Stimulated activated naive CD8-positive, alpha-beta T cell treated with anti-CD3 and anti-CD28 coated beads, Interleukin-15, amount 100 ng/mL, for 72 hours (primary cell): ENCODE measurements around the gene LLGL1.

Source experiments
- ATAC-seq: fragments of 150-1000 bp; cut with Tn5 transposase; 2 replicates; pipeline ENCODE4 v1.10.0; 2021; ENCODE audit warnings: mild to moderate bottlenecking, moderate library complexity
- DNase-seq, 2 donors: peaks; one replicate each; pipeline ENCODE4 v3.0.0; 2021 to 2022
- H3K27ac Mint-ChIP-seq, 2 donors: one replicate each; pipeline ENCODE4 v1.8.0; 2022; ENCODE audit warnings: mild to moderate bottlenecking in 2 of 2, mixed read lengths in 2 of 2, moderate library complexity in 2 of 2
- H3K27me3 Mint-ChIP-seq: one replicate; pipeline ENCODE4 v1.8.0; 2022; ENCODE audit warnings: mixed read lengths
- H3K4me1 Mint-ChIP-seq: one replicate; pipeline ENCODE4 v1.8.0; 2022; ENCODE audit warnings: mild to moderate bottlenecking, mixed read lengths
- H3K4me3 Mint-ChIP-seq, 2 donors: one replicate each; pipeline ENCODE4 v1.8.0; 2022; ENCODE audit warnings: mild to moderate bottlenecking in 2 of 2, mixed read lengths in 2 of 2, moderate library complexity in 1 of 2
- H3K9me3 Mint-ChIP-seq, 2 donors: one replicate each; pipeline ENCODE4 v1.8.0; 2022; ENCODE audit warnings: mixed read lengths in 2 of 2

The LLGL1 gene

DNA sequence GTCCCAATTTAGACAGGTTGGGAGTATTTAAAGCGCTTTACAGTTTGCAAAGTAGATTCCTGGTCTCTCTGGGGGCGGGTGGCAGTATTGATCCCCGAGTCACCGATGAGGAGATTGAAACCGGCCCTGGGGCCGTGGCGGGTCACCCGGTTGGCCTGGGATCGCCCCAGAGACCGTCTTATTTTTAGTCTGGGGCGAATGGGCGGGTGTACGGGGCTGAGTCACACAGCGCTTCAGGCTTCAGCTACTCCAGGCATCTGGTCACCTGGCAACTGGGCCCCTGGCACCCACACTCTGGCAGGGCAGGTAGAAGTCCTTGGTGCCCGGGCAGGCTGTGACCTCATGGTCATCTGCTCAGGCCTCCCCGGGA lies 35.7 kb downstream of the LLGL1 start:
- Mint-ChIP-seq H3K9me3 (no peaks in the 10 kb centered on the region), H3K27me3 (no peaks in the 10 kb centered on the region), H3K4me3 (peak overlapping the region; percentile 86 to 90), H3K4me1 (peaks cover 45% of the 10 kb centered on the region), H3K27ac (peak overlapping the region; percentile 93 to 98)
- peak in 1 of 2 donors; percentile 54 for DNase-seq
- peak; percentile 31 for ATAC-seq

DNA sequence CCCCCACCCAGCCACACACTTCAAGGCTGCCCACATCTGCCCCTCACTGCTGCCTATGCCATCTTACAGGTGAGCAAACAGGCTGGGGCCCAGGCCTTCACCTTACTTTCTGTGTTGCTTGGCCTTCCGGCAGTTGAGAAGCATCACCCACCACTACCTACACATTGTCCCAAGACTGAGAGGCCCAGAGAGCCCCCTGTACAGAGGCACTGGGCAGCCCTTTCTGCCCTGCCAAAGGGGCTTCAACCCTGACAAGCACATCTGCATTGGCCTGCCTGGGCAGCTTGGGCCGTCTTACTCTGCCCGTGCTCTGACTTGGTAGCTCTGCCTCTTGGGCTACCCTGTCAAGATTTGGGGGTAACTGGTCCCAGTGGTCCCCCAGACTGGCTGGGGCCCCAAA lies 36.2 kb downstream of the LLGL1 start:
- peak overlapping the region; percentile 64 to 93 for H3K27ac Mint-ChIP-seq

GRCh38 chr17:18262111-18262510 lies 36.7 kb downstream of the LLGL1 start:
- ATAC-seq (no peak), DNase-seq (no peak)
- Mint-ChIP-seq H3K9me3 (no peaks in the 10 kb centered on the region), H3K27ac (peak overlapping the region in 1 of 2 donors; percentile 15), H3K27me3 (no peaks in the 10 kb centered on the region), H3K4me3 (peak overlapping the region; percentile 86 to 90), H3K4me1 (peaks cover 44% of the 10 kb centered on the region)

More for the DNA sequence above, 36.2 kb downstream of the LLGL1 start:
- Mint-ChIP-seq H3K9me3 (no peaks in the 10 kb centered on the region), H3K4me1 (peaks cover 46% of the 10 kb centered on the region), H3K27me3 (no peaks in the 10 kb centered on the region), H3K4me3 (peak overlapping the region; percentile 86 to 90)
- DNase-seq, result no peak
- no peak for ATAC-seq

DNA sequence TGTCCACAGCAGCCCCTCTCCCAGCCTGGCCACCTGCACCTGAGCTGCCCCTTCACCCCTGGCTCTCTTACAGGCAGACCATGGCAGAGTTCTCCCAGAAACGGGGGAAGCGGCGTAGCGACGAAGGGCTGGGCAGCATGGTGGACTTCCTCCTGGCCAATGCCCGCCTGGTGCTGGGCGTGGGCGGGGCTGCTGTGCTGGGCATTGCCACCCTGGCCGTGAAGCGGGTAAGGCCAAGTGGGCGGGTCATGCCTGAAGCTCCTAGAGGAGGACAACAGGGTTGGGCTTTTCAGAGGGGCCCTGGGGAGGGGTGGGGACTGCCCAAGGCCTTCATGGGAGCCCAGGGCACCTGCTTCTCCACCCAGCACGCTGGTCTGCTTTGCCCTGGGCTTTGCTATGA lies 37.2 kb downstream of the LLGL1 start:
- ATAC-seq (no peak), DNase-seq (no peak)
- Mint-ChIP-seq H3K4me1 (peaks cover 43% of the 10 kb centered on the region), H3K9me3 (no peaks in the 10 kb centered on the region), H3K27ac (no peak overlapping the region), H3K4me3 (peak overlapping the region in 1 of 2 donors; percentile 24), H3K27me3 (no peaks in the 10 kb centered on the region)

GRCh38 chr17:18263885-18264682 lies 38.6 kb downstream of the LLGL1 start:
- Mint-ChIP-seq H3K4me3 (no peak overlapping the region), H3K9me3 (no peaks in the 10 kb centered on the region), H3K4me1 (peaks cover 49% of the 10 kb centered on the region), H3K27ac (no peak overlapping the region), H3K27me3 (no peaks in the 10 kb centered on the region)
- DNase-seq, result no peak
- ATAC-seq, result no peak

DNA sequence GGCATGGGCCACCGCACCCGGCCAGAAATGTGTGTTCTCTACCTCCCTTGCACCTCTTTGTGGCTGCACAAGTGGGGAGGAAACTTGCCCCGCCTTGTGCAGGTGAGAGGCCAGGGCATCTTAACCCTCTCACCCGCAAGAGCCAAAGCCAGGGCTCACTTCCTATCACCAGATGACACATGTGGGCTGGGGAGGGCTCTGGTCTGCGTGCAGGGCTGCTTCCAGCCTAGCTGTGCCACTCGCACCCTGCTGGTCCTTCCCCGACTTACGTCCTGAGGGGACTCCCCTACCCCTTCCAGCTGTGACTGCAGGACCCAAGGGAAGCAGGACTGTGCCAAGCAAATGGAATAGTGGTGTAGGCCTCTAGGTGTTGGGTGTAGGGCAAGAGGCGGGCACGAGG lies 41.9 kb downstream of the LLGL1 start:
- Mint-ChIP-seq H3K27me3 (no peaks in the 10 kb centered on the region), H3K4me3 (no peak overlapping the region), H3K4me1 (peaks cover 29% of the 10 kb centered on the region), H3K9me3 (no peaks in the 10 kb centered on the region), H3K27ac (no peak overlapping the region)
- peak; percentile 18 for ATAC-seq
- no peak for DNase-seq

GRCh38 chr17:18267927-18268711 lies 42.7 kb downstream of the LLGL1 start:
- no peak for DNase-seq
- peak; percentile 51 for ATAC-seq
- no peaks in the 10 kb centered on the region for H3K9me3 Mint-ChIP-seq
- H3K4me1 Mint-ChIP-seq, result peaks cover 25% of the 10 kb centered on the region
- peak overlapping the region in 1 of 2 donors; percentile 86 for H3K27ac Mint-ChIP-seq
- H3K27me3 Mint-ChIP-seq, result no peaks in the 10 kb centered on the region
- no peak overlapping the region for H3K4me3 Mint-ChIP-seq

DNA sequence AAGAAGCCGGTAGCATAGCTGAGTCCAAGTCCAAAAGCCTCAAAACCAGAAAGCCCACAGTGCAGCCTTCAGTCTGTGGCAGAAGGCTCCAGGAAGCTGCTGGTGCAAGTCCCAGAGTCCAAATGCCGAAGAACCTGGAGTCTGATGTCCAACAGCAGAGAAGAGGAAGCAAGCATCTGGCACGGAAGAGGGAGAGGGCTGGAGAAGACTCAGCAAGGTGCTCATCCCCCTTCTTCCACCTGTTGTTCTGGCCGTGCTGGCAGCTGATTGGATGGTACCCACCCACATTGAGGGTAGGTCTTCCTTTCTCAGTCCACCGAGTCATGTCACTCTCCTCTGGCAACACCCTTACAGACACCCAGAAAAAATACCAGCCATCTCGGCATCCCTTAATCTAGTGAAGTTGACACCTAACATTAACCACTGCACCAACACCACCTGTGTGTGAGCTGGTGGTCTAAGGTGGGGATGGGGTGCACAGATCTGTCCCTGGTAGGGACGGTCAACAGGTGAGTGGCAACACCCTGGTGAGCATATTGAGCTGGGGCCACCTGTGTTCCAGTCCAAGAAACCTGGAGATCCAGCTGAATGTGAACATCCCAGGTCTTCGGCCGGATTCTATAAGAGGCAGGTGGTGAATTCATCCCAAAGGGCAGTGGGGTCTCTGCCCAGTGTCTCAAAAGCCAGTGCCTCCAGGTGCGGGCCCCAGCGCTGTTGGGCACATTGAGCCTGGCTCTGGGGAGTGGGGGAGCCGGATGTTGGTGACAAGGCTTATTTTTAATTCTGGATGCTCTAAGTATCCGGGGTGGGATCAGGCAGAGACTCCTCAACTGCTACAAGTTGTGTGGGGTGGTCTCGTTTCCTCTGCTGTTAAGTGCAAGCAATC lies 44.9 kb downstream of the LLGL1 start:
- peaks cover 25% of the 10 kb centered on the region for H3K4me1 Mint-ChIP-seq
- no peak overlapping the region for H3K4me3 Mint-ChIP-seq
- peak overlapping the region in 1 of 2 donors; percentile 80 for H3K27ac Mint-ChIP-seq
- H3K9me3 Mint-ChIP-seq, result no peaks in the 10 kb centered on the region
- ATAC-seq (no peak), DNase-seq (no peak)
- H3K27me3 Mint-ChIP-seq, result no peaks in the 10 kb centered on the region

- Mint-ChIP-seq H3K9me3 (no peaks in the 10 kb centered on the region), H3K27ac (no peak overlapping the region), H3K4me3 (no peak overlapping the region), H3K4me1 (no peaks in the 10 kb centered on the region), H3K27me3 (no peaks in the 10 kb centered on the region)
- DNase-seq (no peak), ATAC-seq (no peak)
Measured at GRCh38 chr17:18277076-18277475, 51.6 kb downstream of the LLGL1 start.

DNA sequence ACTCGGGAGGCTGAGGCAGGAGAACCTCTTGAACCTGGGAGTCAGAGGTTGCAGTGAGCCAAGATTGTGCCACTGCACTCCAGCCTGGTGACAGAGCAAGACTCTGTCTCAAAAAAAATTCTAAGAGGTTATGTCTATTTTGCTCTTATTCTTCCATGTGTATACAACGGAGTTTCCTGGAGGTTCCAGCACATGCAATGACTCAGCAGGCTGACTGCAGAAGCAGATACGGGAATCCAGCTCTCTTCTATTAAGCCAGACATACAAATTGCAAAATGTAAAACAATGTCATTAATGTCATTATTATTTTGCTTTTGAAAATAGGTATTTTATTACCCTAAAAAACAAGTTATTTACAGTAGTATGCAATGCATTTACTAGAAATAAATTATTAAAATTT lies 53.4 kb downstream of the LLGL1 start:
- ATAC-seq (no peak), DNase-seq (no peak)
- H3K4me3 Mint-ChIP-seq, result no peak overlapping the region
- no peaks in the 10 kb centered on the region for H3K27me3 Mint-ChIP-seq
- H3K4me1 Mint-ChIP-seq, result no peaks in the 10 kb centered on the region
- peak overlapping the region in 1 of 2 donors; percentile 90 for H3K27ac Mint-ChIP-seq
- no peaks in the 10 kb centered on the region for H3K9me3 Mint-ChIP-seq

DNA sequence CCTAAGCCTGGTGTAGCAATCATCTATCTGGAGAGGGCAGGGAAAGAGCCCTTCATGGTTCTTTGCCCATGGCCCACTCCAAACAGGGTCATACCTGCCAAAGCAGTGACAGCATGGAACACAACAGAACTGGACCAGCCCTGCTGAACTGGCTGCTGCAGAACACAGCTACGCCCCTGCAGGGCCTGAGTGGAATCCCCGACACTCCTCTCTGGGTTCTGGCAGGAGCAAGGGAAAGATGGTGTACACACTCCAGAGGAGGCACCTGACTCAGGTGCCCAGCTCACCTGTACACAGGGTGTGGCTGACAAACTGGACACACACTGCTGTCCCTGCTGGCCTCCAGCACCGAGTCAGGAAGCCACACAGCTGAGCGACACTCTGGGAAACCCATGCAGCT lies 54.8 kb downstream of the LLGL1 start:
- no peak for ATAC-seq
- H3K4me1 Mint-ChIP-seq, result no peaks in the 10 kb centered on the region
- H3K4me3 Mint-ChIP-seq, result no peak overlapping the region
- no peak overlapping the region for H3K27ac Mint-ChIP-seq
- no peaks in the 10 kb centered on the region for H3K9me3 Mint-ChIP-seq
- no peaks in the 10 kb centered on the region for H3K27me3 Mint-ChIP-seq
- no peak for DNase-seq

- ATAC-seq (no peak), DNase-seq (no peak)
- no peak overlapping the region for H3K27ac Mint-ChIP-seq
- no peaks in the 10 kb centered on the region for H3K9me3 Mint-ChIP-seq
- no peaks in the 10 kb centered on the region for H3K4me1 Mint-ChIP-seq
- H3K27me3 Mint-ChIP-seq, result no peaks in the 10 kb centered on the region
- H3K4me3 Mint-ChIP-seq, result no peak overlapping the region
Measured at GRCh38 chr17:18280766-18281371, 55.4 kb downstream of the LLGL1 start.

DNA sequence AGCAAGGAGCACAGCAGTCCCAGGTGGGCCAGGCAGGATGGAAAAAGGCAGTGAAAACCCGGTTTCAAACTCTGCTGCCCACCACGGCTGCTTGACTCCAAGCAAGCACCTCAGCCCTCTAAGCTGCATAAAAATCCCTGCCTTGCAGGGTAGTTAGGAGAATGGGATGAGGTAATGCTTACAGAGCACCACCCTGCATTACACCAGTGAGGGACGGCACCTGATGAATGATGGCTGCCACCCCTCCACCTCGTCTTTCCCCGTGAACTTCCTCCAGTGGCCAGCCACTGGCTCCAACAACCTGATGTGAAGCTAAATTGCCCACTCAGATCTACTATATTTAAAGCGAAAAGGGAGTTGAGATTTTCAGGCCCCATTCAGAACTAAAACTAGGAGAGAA lies 56.4 kb downstream of the LLGL1 start:
- DNase-seq (no peak), ATAC-seq (no peak)
- H3K9me3 Mint-ChIP-seq, result no peaks in the 10 kb centered on the region
- no peak overlapping the region for H3K27ac Mint-ChIP-seq
- no peaks in the 10 kb centered on the region for H3K27me3 Mint-ChIP-seq
- H3K4me1 Mint-ChIP-seq, result no peaks in the 10 kb centered on the region
- no peak overlapping the region for H3K4me3 Mint-ChIP-seq

DNA sequence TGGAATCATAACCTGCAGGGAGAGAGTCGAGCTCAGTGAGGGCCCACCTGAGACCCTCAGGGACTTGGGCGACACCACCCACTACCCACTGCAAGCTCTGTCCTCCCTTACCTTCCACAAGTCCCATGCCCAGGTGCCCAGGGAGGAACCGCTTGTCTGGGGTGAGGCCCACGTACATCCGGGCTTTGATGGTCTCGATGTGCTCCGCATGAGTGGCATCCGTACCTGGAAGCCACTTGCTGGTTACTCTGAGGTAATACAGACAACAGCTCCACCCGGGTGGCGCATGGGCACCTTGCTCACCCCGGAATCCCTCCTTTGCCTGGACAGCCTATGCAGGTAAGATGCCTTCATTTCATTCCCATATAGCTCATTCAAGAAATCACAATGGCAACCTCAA lies 59.9 kb downstream of the LLGL1 start:
- Mint-ChIP-seq H3K27ac (no peak overlapping the region), H3K4me3 (no peak overlapping the region), H3K9me3 (no peaks in the 10 kb centered on the region), H3K27me3 (no peaks in the 10 kb centered on the region), H3K4me1 (no peaks in the 10 kb centered on the region)
- DNase-seq (no peak), ATAC-seq (no peak)
